22Rv1 (cell line): ENCODE measurements around the gene CIROP.

Source experiments
- H3K27ac ChIP-seq: fragments of 450-650 bp; 2 replicates; pipeline ENCODE4 v1.5.1; 2017
- ZFX ChIP-seq: fragments of 450-650 bp; IDR thresholded peaks from 2 replicates; pipeline ENCODE4 v1.6.1; 2017; ENCODE audit warnings: antibody characterized with exemption, borderline replicate concordance
- TF ChIP-seq, protein P1 (sequence below): fragments of 450-650 bp; IDR thresholded peaks from 2 replicates; pipeline ENCODE4 v1.5.1; 2017; ENCODE audit warnings: mild to moderate bottlenecking

CIROP gene

DNA sequence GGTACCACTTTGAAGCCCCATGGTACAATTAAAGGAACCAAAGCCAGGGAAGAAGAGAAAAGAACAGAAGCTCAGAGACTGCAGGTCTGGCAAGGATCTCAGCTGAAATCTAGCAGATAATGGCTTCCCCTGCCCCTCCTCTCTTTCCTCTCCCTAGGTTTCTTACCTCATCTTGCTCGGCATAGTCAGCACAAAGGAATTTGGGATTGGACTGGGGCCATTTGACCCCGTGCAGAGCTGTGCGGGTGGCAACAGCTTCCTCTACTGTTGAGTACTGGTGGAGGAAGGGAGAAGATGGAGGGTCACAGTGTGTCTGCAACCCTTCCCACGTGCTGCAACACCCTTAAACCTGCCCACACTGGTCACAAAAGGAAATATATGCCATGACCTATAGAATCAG is 42.8 kb downstream of the CIROP start:
- TF ChIP-seq, protein P1, sequence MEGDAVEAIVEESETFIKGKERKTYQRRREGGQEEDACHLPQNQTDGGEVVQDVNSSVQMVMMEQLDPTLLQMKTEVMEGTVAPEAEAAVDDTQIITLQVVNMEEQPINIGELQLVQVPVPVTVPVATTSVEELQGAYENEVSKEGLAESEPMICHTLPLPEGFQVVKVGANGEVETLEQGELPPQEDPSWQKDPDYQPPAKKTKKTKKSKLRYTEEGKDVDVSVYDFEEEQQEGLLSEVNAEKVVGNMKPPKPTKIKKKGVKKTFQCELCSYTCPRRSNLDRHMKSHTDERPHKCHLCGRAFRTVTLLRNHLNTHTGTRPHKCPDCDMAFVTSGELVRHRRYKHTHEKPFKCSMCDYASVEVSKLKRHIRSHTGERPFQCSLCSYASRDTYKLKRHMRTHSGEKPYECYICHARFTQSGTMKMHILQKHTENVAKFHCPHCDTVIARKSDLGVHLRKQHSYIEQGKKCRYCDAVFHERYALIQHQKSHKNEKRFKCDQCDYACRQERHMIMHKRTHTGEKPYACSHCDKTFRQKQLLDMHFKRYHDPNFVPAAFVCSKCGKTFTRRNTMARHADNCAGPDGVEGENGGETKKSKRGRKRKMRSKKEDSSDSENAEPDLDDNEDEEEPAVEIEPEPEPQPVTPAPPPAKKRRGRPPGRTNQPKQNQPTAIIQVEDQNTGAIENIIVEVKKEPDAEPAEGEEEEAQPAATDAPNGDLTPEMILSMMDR, result no peak
- TF ChIP-seq ZFX, result no peak
- peak overlapping the region; percentile 43 for H3K27ac ChIP-seq

DNA sequence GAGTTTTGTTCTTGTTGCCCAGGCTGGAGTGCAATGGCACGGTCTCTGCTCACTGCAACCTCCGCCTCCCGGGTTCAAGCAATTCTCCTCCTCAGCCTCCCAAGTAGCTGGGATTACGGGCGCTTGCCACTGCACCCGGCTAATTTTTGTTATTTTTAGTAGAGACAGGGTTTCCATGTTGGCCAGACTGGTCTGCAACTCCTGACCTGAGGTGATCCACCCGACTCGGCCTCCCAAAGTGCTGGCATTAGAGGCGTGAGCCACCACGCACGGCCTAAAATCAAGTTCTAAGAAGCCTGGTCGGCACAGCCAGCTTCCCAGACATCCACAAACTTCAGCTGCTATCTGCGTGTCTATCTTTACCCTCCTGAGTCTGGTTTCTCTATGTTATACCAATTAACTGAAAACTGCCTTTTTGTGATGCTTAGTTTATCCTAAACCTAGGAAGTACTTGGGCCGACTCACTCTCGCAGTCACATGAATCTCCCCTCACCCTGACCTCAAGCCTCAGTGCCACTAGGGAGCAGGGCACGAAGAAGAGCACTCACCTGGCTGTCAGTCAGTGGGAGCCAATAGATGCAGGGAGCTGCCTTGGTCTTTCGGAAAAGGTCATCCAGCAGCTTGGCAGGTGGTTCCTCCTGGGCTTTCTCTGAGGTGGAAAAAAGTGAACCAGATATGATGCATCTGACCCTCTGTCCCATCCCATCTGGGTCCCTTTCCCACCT is 44.1 kb downstream of the CIROP start:
- H3K27ac ChIP-seq, result 0 out of 2 replicates have a peak overlapping the region, but pooled peaks have one; percentile 90
- TF ChIP-seq, protein P1, result no peak
- no peak for TF ChIP-seq ZFX

DNA sequence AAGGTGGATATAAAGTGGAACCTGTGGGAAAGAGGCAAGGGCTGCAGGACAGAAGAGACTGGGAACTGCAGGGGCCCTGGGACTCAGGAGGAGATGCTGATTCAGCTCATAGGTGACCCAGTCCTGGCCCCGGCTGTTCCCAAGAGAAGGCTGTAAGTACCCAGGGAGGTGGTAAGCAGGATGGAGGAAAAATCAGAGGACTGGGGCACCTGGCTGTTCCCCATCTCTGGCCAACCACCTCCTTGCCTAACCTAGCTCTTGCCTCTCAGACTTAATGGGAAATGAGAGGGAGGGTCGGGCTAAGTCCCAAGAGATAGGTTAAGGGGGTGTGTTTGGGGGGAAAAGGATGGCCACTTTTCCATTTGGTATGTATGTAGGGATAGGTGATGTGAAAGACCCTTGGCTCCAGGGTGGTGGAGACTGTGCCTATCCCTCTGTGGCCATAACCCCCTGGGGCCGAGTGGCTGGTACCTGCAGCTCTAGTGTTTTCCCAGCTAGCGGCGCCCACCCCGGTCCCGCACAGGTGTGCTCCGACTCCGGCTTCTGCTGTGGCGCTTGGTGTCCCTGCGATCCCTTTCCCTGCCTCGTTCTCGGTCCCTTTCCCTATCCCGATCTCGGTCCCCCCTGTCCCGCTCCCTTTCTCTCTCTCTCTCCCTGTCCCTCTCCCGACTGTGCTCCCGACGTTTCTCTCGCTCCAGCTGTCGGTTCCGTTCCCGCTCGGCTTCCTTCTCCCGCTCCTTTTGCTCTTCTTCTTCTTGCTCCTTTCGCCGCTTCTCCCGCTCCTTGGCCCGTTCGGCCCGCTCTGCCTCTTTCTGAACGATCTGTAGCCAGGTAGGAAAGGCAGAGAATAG is 45.9 kb downstream of the CIROP start:
- H3K27ac ChIP-seq, result peak overlapping the region; percentile 90
- no peak for TF ChIP-seq ZFX
- TF ChIP-seq, protein P1, result no peak

DNA sequence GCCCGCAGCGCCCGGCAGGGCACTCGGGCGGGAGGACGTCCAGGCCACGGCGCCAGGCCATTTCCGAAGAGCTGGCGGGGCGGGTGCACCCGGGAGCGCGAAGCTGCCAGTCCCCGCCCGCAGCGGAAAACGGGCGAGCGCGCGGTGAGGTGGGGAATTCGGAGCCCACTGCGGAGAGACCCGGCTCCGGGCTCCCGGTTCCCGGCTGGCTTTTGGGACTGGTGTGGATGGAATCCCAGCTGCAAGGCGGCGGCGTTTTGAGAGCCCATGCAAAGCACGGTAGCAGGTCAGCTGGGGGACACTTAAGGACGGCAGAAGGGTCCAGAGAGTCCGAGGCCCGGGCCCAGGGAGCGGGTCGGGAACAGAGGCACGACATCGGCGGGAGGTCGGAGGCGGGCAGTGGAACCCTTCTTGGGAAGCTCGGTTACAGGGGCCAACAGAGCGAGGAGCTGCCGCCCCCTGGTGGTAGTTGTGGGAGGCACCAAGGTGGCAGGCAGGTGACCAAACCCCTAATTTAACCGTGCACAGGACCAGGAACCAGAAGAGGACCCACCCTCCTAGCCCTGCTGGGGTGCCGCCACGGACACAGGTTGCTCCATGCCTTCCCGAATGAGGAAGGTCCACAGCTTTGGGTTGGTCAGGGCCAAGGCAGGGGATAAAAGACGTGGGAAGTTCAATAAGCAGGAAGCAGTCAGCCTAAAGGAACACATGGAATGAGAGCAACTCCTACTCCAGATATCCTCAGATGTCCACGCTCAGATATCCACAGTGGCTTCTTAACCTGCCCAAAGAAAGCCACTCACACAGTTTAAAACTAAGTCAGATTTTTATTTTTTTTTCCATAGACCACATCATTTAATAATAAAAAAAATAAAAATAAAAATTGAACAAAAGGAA is 46.8 kb downstream of the CIROP start:
- H3K27ac ChIP-seq, result peak overlapping the region; percentile 90
- TF ChIP-seq, protein P1, result peak; percentile 95
- no peak for TF ChIP-seq ZFX

DNA sequence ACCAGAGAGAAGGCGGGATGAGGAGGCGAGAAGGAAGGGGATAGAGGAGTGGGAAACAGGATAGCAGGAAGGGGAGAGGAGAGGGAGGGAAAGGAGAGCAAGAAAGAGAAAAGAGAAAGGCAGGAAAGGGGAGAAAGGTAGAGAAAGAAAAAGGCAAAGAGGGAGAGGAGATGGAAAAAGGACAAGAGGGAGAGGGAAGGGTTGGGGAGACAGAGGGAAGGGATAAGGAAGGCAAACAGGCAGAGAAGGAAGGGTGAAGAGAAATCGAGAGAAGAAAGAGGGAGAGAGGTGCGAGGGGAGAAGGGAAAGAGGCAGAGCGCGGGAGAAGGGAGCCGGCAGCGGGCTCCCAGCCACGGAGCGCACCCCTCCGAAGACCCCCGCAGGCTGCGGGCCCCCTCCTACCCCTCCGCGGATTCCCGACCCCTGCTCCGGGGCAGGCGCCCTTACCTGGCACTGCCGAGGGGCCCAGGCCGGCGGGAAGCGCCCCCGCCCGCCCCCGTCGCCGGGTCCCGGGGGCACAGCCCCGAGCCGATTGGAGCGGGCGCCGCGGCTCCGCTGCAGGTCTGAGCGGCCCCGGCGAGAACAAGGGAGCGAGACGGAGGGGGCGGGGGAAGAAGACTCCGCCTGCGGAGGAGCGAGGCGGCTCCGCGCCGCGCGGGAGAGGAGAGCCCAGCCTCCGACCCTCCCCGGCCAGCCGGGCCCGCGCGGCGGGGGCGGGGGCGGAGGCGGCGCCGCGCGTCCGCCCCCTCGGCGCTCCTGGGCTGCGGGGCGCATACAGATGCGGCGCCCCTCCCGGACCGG is 47.6 kb downstream of the CIROP start, which contains the start of gene CDH24:
CDH24 (minus strand) TSS at position 565 of the 801 bp plus-strand sequence. CDS start 1,787 bp downstream, outside the sequence.
- peak within 1 kb of the TSS; percentile 90 for H3K27ac ChIP-seq

More for the DNA sequence above, 47.6 kb downstream of the CIROP start, which contains the start of gene CDH24:
- TF ChIP-seq ZFX, result no peak
- TF ChIP-seq, protein P1, result no peak
